Measurements from ENCODE around the gene CYFIP1.

CYFIP1 gene

GRCh38 chr15:22888120-22888859 is 91.9 kb downstream of the CYFIP1 start:
- DNase-seq (ENCODE audit: low read depth): peak; percentile 88

GRCh38 chr15:22887157-22887951 is 92.8 kb downstream of the CYFIP1 start:
- peak; percentile 50 for DNase-seq (ENCODE audit: low read depth)

- no peak for DNase-seq (ENCODE audit: low read depth)
Measured at GRCh38 chr15:22885120-22885519, 95.0 kb downstream of the CYFIP1 start.

GRCh38 chr15:22884344-22884743 is 95.8 kb downstream of the CYFIP1 start:
- DNase-seq (ENCODE audit: low read depth): no peak

GRCh38 chr15:22883196-22883595 is 97.0 kb downstream of the CYFIP1 start:
- DNase-seq (ENCODE audit: low read depth): no peak

- DNase-seq (ENCODE audit: low read depth): no peak
Measured at GRCh38 chr15:22881739-22882440, 98.3 kb downstream of the CYFIP1 start.

- DNase-seq (ENCODE audit: low read depth): no peak
Measured at GRCh38 chr15:22880981-22881738, 99.0 kb downstream of the CYFIP1 start.

GRCh38 chr15:22880068-22880980 is 99.8 kb downstream of the CYFIP1 start:
- no peak for DNase-seq (ENCODE audit: low read depth)

GRCh38 chr15:22878103-22878502 is 102.1 kb downstream of the CYFIP1 start:
- no peak for DNase-seq (ENCODE audit: low read depth)

- no peak for DNase-seq (ENCODE audit: low read depth)
Measured at GRCh38 chr15:22877607-22878006, 102.6 kb downstream of the CYFIP1 start.

GRCh38 chr15:22877117-22877516 is 103.1 kb downstream of the CYFIP1 start:
- no peak for DNase-seq (ENCODE audit: low read depth)

GRCh38 chr15:22874966-22875365 is 105.2 kb downstream of the CYFIP1 start:
- DNase-seq (ENCODE audit: low read depth): no peak

GRCh38 chr15:22874256-22874655 is 105.9 kb downstream of the CYFIP1 start:
- no peak for DNase-seq (ENCODE audit: low read depth)

GRCh38 chr15:22873841-22874240 is 106.3 kb downstream of the CYFIP1 start:
- DNase-seq (ENCODE audit: low read depth): no peak

- DNase-seq (ENCODE audit: low read depth): no peak
Measured at GRCh38 chr15:22872936-22873701, 107.0 kb downstream of the CYFIP1 start.

- no peak for DNase-seq (ENCODE audit: low read depth)
Measured at GRCh38 chr15:22871481-22872086, 108.6 kb downstream of the CYFIP1 start.

GRCh38 chr15:22870865-22871264 is 109.3 kb downstream of the CYFIP1 start:
- DNase-seq (ENCODE audit: low read depth): no peak

- no peak for DNase-seq (ENCODE audit: low read depth)
Measured at GRCh38 chr15:22869856-22870255, 110.3 kb downstream of the CYFIP1 start.

- no peak for DNase-seq (ENCODE audit: low read depth)
Measured at GRCh38 chr15:22868928-22869327, 111.2 kb downstream of the CYFIP1 start.

- no peak for DNase-seq (ENCODE audit: low read depth)
Measured at GRCh38 chr15:22868495-22868894, 111.7 kb downstream of the CYFIP1 start.
